Measurements from ENCODE around the gene KCNK15. TPM values are rescaled to one million over a fixed set of nuclear protein-coding genes. Genes with fewer than 3 reads are reported as not detected.
"Not testable (repeated sequence)": the region's sequence is repeated elsewhere in the genome, so short reads cannot be mapped to it uniquely, and the experiment has no call there.

The KCNK15 gene
- total and polyA plus RNA-seq, 10 of the 15 experiments (the other 5 are each of a cell fraction or from before 2014, with no cell fraction given): not detected

DNA sequence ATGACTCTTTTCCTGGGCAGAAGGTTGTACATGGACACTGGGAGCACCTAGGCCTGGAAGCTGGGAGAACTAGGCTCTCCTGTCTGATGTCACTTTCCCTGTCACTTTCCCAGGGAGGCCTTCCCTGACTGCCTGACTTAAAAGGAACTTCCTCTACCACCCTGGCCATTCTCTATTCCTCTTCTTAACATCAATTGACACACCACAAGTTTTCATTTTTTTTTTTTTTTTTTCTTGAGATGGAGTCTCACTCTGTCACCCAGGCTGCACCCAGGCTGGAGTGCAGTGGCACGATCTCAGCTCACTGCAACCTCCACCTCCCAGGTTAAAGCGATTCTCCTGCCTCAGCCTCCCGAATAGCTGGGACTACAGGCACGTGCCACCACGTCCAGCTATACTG, 48.6 kb upstream of the KCNK15 start:
- H3K27me3 ChIP-seq (replicated peaks in 1 of 2; ENCODE audit: control insufficient read depth in 2 of 2, insufficient read depth in 2 of 2, low read length in 1 of 2); H3K9me3 ChIP-seq (replicated peaks; ENCODE audit: control insufficient read depth, insufficient read depth, low read length); H3K4me2 ChIP-seq (ENCODE audit: control insufficient read depth, insufficient read depth); H4K20me1 ChIP-seq (ENCODE audit: control insufficient read depth, insufficient read depth); H3K4me3 ChIP-seq; H3K9ac ChIP-seq (ENCODE audit: control insufficient read depth, insufficient read depth, low read length); H2AFZ ChIP-seq (ENCODE audit: control insufficient read depth, low read depth, low read length); BruUV-seq (replicated peaks); in situ Hi-C loops (cut with MboI); intact Hi-C loops (cut with micrococcal nuclease; ENCODE audit: unreplicated experiment); DNase-seq (ENCODE audit: low read depth, low spot score); H3K79me2 ChIP-seq (ENCODE audit: control insufficient read depth, insufficient read depth, low read length); H3K36me3 ChIP-seq (ENCODE audit: control insufficient read depth in 2 of 2, insufficient read depth in 2 of 2, low read length in 1 of 2); FAIRE-seq: not testable (repeated sequence)
- POLR2A ChIA-PET: interaction anchor here (0.6 kb wide), 1 partner anchor 265 kb away, joined by 8 read pairs; no protein-coding TSS in a partner anchor
- SMC1A ChIA-PET (ENCODE audit: uncharacterized antibody, unreplicated experiment): interaction anchor here (0.7 to 1.2 kb wide), 2 partner anchors 12 to 191 kb away, joined by 3 to 5 read pairs; no protein-coding TSS in a partner anchor
- TF ChIP-seq ZNF384 (IDR thresholded peaks at IDR 0.05; ENCODE audit: borderline replicate concordance, low read depth, low read length) (peak; percentile 21; the same call in 1 of the 2 replicates), SPI1 (IDR thresholded peaks at IDR 0.05; ENCODE audit: borderline replicate concordance, insufficient read depth, low read depth, low read length) (peak; percentile 21; the same call in 1 of the 2 replicates), RUNX3 (IDR thresholded peaks at IDR 0.05; ENCODE audit: low read length) (0 out of 2 replicates have a peak, but pooled peaks have one; percentile 10)
- peak; percentile 26; the same call in 1 of the 3 replicates for ATAC-seq
- peak overlapping the region; percentile 37; the same call in 1 of the 2 replicates for H3K27ac ChIP-seq (ENCODE audit: control insufficient read depth, insufficient read depth)
- peaks cover 25% of the 10 kb centered on the region for H3K4me1 ChIP-seq (ENCODE audit: control insufficient read depth, insufficient read depth, low read length)
- 80% methylated on average over 4 of the region's 5 CpGs for WGBS (ENCODE audit: insufficient coverage, insufficient replicate concordance, low lambda C conversion rate, missing lambda C conversion rate)
- CTCF ChIA-PET: interaction anchor here (0.9 to 2.7 kb wide), 3 partner anchors 12 to 121 kb away, joined by 4 to 11 read pairs (median 5); no protein-coding TSS in a partner anchor
- RAD21 ChIA-PET (ENCODE audit: unreplicated experiment): interaction anchor here (0.6 to 0.8 kb wide), 2 partner anchors 12 to 391 kb away, joined by 3 read pairs; no protein-coding TSS in a partner anchor

DNA sequence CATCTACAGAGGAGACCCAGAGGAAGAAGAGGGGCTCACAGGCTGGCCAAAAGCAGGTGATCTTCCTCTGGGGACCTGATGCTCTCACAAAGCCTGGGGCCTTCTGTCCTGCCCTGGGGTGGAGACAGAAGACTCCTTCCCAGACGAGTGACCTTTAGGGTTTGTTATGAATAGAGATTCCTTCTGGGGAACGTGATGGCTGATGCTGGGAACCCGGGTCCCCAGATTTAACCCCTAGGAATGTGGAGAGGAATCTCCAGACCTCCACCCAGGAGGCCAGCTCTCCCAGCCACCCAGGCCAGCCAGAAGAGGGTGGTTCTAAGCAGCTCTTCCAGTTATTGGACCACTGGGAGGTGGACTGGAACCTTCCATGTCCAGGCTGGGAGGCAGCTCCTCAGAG, 47.3 kb upstream of the KCNK15 start:
- no peak overlapping the region for H2AFZ ChIP-seq (ENCODE audit: control insufficient read depth, low read depth, low read length)
- CTCF ChIA-PET: no interaction called here
- BruUV-seq (replicated peaks): no TSS peak
- no peak for DNase-seq (ENCODE audit: low read depth, low spot score)
- peaks cover 29% of the 10 kb centered on the region for H3K4me1 ChIP-seq (ENCODE audit: control insufficient read depth, insufficient read depth, low read length)
- intact Hi-C loops (cut with micrococcal nuclease; ENCODE audit: unreplicated experiment): no loop called here
- in situ Hi-C loops (cut with MboI): no loop called here
- POLR2A ChIA-PET: no interaction called here
- TF ChIP-seq CHD2 (IDR thresholded peaks at IDR 0.05; ENCODE audit: borderline replicate concordance, low read depth, low read length) (no peak), HDAC2 (IDR thresholded peaks at IDR 0.05) (no peak), NFYB (IDR thresholded peaks at IDR 0.05; ENCODE audit: insufficient read depth, low read depth, low read length) (no peak), ZNF274 (IDR thresholded peaks at IDR 0.05; ENCODE audit: insufficient read depth, insufficient read length) (no peak), FOS (IDR thresholded peaks at IDR 0.05; ENCODE audit: borderline replicate concordance, extremely low read depth, insufficient read length) (no peak), NBN (IDR thresholded peaks at IDR 0.05) (no peak), CREB1 (IDR thresholded peaks at IDR 0.05; ENCODE audit: low read depth) (no peak), RFX5 (IDR thresholded peaks at IDR 0.05; ENCODE audit: low read depth, low read length) (no peak), RCOR1 (conservative IDR thresholded peaks at IDR 0.05; ENCODE audit: low read depth, low read length) (no peak), ZNF207 (IDR thresholded peaks at IDR 0.05; ENCODE audit: borderline replicate concordance) (no peak)
- TF ChIP-seq, protein P1, sequence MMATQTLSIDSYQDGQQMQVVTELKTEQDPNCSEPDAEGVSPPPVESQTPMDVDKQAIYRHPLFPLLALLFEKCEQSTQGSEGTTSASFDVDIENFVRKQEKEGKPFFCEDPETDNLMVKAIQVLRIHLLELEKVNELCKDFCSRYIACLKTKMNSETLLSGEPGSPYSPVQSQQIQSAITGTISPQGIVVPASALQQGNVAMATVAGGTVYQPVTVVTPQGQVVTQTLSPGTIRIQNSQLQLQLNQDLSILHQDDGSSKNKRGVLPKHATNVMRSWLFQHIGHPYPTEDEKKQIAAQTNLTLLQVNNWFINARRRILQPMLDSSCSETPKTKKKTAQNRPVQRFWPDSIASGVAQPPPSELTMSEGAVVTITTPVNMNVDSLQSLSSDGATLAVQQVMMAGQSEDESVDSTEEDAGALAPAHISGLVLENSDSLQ (IDR thresholded peaks at IDR 0.05): no peak
- H3K27ac ChIP-seq (ENCODE audit: control insufficient read depth, insufficient read depth): no peak overlapping the region
- no peak overlapping the region for H3K4me3 ChIP-seq
- RAD21 ChIA-PET (ENCODE audit: unreplicated experiment): no interaction called here
- FAIRE-seq: no peak
- no peaks in the 10 kb centered on the region; the same call in 2 of the 3 replicates for H3K9me3 ChIP-seq (replicated peaks; ENCODE audit: control insufficient read depth, insufficient read depth, low read length)
- WGBS (ENCODE audit: insufficient coverage, insufficient replicate concordance, low lambda C conversion rate, missing lambda C conversion rate): 36% methylated on average over 3 of the region's 3 CpGs
- no peaks in the 10 kb centered on the region; a peak in 1 of 4 replicates for H3K27me3 ChIP-seq (replicated peaks in 1 of 2; ENCODE audit: control insufficient read depth in 2 of 2, insufficient read depth in 2 of 2, low read length in 1 of 2)
- no peak overlapping the region for H3K4me2 ChIP-seq (ENCODE audit: control insufficient read depth, insufficient read depth)
- SMC1A ChIA-PET (ENCODE audit: uncharacterized antibody, unreplicated experiment): interaction anchor here (0.9 kb wide), 1 partner anchor 13 kb away, joined by 3 read pairs; no protein-coding TSS in a partner anchor
- no peaks in the 10 kb centered on the region for H3K36me3 ChIP-seq (ENCODE audit: control insufficient read depth in 2 of 2, insufficient read depth in 2 of 2, low read length in 1 of 2)
- H3K9ac ChIP-seq (ENCODE audit: control insufficient read depth, insufficient read depth, low read length): no peak overlapping the region
- no peak for ATAC-seq
- no peaks in the 10 kb centered on the region for H3K79me2 ChIP-seq (ENCODE audit: control insufficient read depth, insufficient read depth, low read length)
- no peaks in the 10 kb centered on the region for H4K20me1 ChIP-seq (ENCODE audit: control insufficient read depth, insufficient read depth)
